ENCODE measurements around the gene HOXA5.

Gene HOXA5

DNA sequence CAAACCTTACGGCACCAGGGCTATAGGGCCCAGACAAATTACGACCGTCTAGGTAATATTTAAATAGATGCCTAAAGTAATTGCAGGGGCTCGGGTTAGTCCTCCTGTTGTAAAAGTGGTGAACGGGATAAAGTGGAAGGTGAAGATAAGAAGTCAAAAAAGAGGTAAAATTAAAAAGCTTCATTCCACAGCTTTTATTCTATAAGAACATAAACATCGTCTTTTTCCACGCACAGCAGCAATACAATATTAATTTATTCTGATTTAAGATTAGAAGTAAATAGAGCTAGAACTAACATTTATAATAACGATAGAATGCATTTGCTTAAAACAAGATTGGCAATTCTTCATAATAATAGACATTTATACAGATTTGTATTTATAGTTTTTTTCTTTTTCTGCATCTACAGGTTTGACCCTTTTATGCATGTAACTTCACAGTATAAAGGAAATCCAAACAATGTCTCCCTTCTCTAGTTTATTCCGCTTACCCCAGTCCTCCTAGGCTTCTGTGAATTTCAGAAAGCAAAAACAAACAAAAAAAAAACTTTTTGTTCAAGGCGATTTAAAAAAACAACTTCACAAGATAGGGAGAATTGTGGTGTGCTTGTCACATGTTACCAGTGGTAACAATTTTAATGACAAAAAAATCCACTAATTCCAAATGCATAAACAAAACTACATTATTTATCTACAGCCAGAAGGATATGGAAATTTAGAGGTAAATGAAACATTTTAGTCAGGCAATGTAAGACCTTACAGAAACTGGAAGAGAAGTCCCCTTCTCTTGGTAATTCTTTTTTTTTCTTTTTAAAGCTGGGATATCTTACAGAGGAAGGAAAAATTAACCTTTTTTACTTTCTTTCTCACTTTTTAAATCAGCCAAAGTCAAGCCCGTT, 27.2 kb upstream of the HOXA5 start:
- no peak for DNase-seq

DNA sequence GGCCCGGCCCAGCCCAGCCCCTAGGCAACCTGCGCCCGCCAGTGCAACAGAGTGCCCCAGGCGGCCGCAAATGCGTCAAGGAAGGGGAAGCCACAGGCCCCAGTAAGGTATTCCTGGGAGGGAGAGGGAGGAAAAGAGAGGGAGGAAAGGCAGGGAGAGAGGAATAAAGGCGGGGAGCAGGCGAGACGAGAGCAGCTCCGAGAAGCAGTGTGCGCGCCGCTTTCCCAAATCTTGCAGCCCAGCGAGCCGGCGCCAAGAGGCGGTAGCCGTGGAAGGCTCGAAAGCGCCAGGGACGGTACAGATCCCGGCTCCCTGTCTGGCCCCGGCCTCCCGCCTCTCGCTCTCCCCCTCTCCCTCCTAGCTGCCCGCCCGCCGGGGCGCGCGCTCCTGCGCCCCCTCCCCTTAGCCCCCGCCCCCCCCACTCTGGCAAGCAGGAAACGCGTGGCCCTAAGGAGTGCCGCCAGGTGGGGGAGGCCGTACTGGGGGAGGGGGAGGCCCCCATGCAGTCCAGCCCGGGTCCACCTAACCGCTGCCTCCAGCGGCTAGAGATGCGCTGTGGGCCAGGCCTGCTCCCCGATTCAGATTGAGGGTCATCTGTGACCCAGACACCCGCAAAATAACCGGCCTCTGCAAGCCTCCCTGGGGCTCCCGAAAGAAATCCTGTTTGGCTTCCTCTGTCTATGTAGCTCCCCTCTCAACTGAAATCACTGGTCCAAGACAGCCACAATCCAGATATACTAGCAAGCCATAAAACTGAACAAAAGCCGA, 26.4 kb upstream of the HOXA5 start:
- peak; percentile 55 for DNase-seq

DNA sequence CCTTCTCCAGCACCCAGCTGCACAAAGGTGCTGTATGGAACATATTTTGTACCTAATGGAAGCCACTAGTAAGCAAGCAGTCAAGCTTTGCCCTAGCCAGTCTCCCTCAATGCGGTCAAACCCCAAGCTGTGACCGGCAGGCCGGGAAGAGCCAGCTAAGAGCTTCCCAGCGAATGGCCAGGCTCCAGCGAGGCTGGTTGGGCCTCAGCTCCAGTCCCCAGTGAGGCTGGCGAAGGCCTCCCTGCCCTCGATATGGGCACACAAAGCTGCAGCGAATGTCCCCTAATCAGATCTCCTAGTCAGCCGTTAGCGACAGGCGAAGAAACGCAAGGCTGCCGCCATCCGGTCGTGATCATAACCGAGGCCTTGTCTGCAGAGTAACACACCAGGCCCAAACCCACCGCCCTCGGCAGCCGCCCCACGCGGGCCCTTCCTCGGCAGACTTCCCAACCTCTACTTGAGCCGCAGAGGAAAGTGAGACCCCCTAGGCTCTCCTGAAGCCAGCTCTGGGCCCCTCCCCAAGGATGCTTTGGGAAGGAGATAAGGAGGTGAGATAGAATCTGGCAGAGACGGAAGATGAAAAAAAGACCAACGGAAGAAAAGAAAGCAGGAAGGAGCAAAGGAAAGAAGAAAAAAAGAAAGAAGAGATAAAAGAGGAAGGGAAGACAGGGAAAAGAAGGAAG, 24.9 kb upstream of the HOXA5 start:
- peak; percentile 93 for DNase-seq

DNA sequence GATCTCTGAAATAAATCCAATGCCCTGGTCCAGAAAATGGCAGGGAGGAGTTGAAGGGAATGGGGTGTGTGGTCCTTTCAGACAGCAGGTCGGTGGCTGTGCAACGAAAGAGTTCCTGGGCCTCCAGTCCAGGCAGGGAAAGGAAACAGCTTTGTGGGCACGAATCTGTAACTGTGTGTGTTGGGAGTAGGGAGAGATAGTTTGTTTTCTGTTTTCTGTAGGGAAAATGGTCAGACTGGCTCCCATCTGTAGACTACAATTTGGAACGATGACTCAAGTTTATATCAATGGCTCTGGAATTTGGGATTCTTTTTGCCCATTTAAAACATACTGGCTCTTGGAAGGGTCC, 24.4 kb upstream of the HOXA5 start:
- DNase-seq: no peak

GRCh38 chr7:27166531-27167505, 23.3 kb upstream of the HOXA5 start:
- peak; percentile 48 for DNase-seq

GRCh38 chr7:27165996-27166530, 22.6 kb upstream of the HOXA5 start:
- no peak for DNase-seq

GRCh38 chr7:27165089-27165995, 21.9 kb upstream of the HOXA5 start, which contains the start of gene HOXA9:
HOXA9 (minus strand) TSS chr7:27165537; CDS start chr7:27165457, 80 bp downstream.
- DNase-seq: peak; percentile 93

DNA sequence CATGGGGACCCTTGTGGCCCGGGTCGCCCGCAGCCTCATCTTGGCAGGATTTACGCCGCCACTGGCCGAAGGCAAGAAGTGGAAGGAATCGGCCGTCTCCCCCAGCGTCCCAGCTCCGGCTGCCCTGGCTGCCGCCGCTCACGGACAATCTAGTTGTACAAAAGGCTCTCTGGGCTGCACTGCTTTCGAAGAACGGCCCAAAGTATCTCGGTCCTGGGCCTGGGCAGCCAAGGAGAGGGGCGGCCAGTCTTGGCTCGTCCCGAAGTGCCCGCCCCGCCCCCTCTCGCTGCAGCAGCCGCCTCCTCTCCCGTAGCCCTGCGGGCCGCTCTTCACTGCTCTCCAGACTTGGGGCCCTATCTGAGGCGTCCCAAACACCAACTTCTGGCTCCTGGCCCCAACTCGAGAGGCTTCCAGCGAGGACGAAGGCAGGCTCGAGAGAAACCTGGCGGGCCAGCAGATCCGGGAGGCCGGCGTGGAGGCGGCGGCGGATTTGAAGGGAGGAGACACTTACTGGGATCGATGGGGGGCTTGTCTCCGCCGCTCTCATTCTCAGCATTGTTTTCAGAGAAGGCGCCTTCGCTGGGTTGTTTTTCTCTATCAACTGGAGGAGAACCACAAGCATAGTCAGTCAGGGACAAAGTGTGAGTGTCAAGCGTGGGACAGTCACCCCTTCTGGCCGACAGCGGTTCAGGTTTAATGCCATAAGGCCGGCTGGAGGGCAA, 21.0 kb upstream of the HOXA5 start:
- peak; percentile 73 for DNase-seq

GRCh38 chr7:27164045-27164366, 20.5 kb upstream of the HOXA5 start:
- DNase-seq: no peak

- DNase-seq: peak; percentile 45
These were observed 20.0 kb upstream of the HOXA5 start for GRCh38 chr7:27163288-27164044.

GRCh38 chr7:27162561-27163287, 19.2 kb upstream of the HOXA5 start:
- no peak for DNase-seq

- DNase-seq: no peak
These were observed 18.5 kb upstream of the HOXA5 start for GRCh38 chr7:27161721-27162560.

GRCh38 chr7:27161214-27161720, 17.8 kb upstream of the HOXA5 start:
- DNase-seq: peak; percentile 73

GRCh38 chr7:27160546-27161213, 17.2 kb upstream of the HOXA5 start:
- DNase-seq: peak; percentile 88

DNA sequence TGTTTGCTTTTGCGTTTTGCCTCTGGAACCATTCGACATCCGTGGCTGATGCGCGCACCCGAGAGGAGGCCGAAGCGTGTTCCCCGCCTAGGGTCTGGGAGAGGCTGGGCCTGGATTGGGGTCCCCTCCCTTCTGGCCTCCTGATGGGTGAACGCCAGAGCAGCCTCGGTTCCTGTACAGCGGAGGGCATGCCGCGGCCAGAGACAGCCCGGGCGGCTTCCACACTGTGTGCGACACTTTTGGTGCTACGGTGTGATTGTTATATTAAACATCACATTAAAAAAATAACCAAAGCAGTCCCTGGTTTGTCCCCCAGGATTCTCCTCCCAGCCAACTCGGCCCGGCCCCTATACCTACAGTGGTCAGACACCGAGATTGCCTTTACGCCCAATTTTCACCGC, 16.7 kb upstream of the HOXA5 start:
- no peak for DNase-seq

DNA sequence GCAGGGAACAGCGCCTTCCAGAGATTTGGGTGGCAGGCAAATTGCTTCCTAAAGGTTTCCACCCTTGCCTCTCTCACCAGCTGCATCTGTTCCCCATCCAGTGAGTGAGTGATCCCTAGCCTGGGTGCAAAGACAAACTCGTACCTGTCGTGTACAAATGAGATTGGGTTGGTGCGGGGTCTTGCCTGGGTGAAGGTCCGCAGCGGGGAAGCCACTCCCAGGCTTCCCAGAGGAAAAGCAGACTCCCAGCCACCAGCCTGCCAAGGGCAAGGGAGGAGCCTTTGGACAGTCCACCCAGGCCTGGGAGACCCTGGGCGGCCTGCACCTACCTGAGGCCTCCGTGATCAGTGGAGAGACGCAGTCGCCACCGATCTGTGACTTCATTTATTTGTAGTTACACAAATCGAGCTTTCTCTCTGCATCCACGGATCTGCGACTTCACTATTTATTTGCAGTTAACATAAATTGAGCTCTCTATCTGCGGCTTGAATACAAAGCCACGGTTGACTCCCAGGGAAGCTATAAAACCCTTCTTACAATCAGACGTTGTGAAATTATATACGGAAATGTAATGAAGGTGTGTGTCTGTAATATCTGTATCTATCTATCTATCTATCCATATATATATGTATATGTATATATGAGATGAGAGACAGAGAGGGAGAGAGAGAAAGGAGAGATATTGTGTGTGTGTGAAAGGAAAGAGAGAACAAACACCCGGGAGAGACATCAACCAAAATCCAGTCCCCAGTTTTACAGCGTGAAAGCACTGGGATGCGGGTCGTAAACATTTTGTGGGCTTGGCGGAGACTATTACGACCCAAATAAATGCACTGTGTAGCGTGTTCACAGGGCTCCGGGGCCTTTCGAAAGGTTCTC, 16.0 kb upstream of the HOXA5 start:
- no peak for DNase-seq

Measured in hematopoietic multipotent progenitor cell treated with erythropoietin and hydrocortisone succinate and interleukin-3 and kit ligand, for 6 days (in vitro differentiated cells).